ENCODE data around the gene UBL7. TPM values are rescaled to one million over a fixed set of nuclear protein-coding genes. Genes with fewer than 3 reads are reported as not detected.
A peak's percentile ranks its signal among the peaks of the same experiment; 100 is the strongest.

UBL7 gene
- total RNA-seq, 2 experiments from 2014 or later, result 55.3 to 63.2 TPM

DNA sequence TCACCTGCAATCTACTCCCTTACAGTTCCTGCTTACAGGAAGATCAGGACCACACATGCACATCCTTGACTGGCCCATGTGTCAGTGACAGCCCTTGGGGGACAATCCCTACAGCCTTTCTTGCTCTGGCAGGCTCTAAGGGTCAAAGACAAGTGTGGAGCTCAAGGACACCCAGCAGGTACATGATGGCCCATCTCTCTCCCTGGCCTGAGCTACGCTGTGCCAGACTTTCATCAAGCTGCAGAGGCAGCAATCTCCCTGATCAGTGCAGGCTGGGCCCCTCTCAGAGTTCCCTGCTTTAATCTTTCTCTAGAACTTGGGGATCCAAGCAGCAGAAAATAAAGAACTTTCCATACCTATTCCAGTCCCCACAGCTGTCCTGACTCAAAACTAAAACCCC, 29.8 kb downstream of the UBL7 start:
- POLR2A ChIA-PET, result interaction anchor here (0.7 to 8.7 kb wide), 6 partner anchors 10 to 167 kb away, joined by 3 to 102 read pairs (median 6); no protein-coding TSS in a partner anchor
- DNase-seq (no peak), ATAC-seq (ENCODE audit: low read depth) (no peak)
- Mint-ChIP-seq H3K4me3 (peak overlapping the region; percentile 87), H3K4me1 (peaks cover 66% of the 10 kb centered on the region), H3K27ac (peak overlapping the region; percentile 31), H3K9me3 (no peaks in the 10 kb centered on the region), H3K36me3 (peaks cover 10% of the 10 kb centered on the region), H3K27me3 (no peaks in the 10 kb centered on the region)

- DNase-seq (no peak), ATAC-seq (ENCODE audit: low read depth) (no peak)
- Mint-ChIP-seq H3K4me3 (peak overlapping the region; percentile 87), H3K27ac (peak overlapping the region; percentile 79), H3K36me3 (peaks cover 10% of the 10 kb centered on the region), H3K9me3 (no peaks in the 10 kb centered on the region), H3K27me3 (no peaks in the 10 kb centered on the region), H3K4me1 (peaks cover 64% of the 10 kb centered on the region)
- POLR2A ChIA-PET, result interaction anchor here (0.7 to 8.7 kb wide), 3 partner anchors 29 to 168 kb away, joined by 3 to 102 read pairs (median 67); no protein-coding TSS in a partner anchor
Measured at GRCh38 chr15:74430510-74430951, 30.4 kb downstream of the UBL7 start.

GRCh38 chr15:74429781-74430400, 31.1 kb downstream of the UBL7 start:
- peak overlapping the region; percentile 79 for H3K27ac Mint-ChIP-seq
- no peaks in the 10 kb centered on the region for H3K9me3 Mint-ChIP-seq
- H3K4me3 Mint-ChIP-seq, result peak overlapping the region; percentile 24
- peaks cover 10% of the 10 kb centered on the region for H3K36me3 Mint-ChIP-seq
- H3K4me1 Mint-ChIP-seq, result peaks cover 59% of the 10 kb centered on the region
- POLR2A ChIA-PET, result interaction anchor here (0.8 to 8.7 kb wide), 3 partner anchors 16 to 46 kb away, joined by 3 to 102 read pairs (median 67); no protein-coding TSS in a partner anchor
- H3K27me3 Mint-ChIP-seq, result no peaks in the 10 kb centered on the region
- ATAC-seq (ENCODE audit: low read depth) (no peak), DNase-seq (no peak)

- ATAC-seq (ENCODE audit: low read depth), result no peak
- H3K4me1 Mint-ChIP-seq, result peaks cover 52% of the 10 kb centered on the region
- POLR2A ChIA-PET, result interaction anchor here (0.8 to 8.7 kb wide), 5 partner anchors 15 to 45 kb away, joined by 3 to 102 read pairs (median 6); no protein-coding TSS in a partner anchor
- H3K9me3 Mint-ChIP-seq, result no peaks in the 10 kb centered on the region
- DNase-seq, result no peak
- H3K27me3 Mint-ChIP-seq, result no peaks in the 10 kb centered on the region
- peak overlapping the region; percentile 24 for H3K4me3 Mint-ChIP-seq
- H3K27ac Mint-ChIP-seq, result peak overlapping the region; percentile 89
- peaks cover 10% of the 10 kb centered on the region for H3K36me3 Mint-ChIP-seq
Measured at GRCh38 chr15:74428970-74429780, 31.8 kb downstream of the UBL7 start.

DNA sequence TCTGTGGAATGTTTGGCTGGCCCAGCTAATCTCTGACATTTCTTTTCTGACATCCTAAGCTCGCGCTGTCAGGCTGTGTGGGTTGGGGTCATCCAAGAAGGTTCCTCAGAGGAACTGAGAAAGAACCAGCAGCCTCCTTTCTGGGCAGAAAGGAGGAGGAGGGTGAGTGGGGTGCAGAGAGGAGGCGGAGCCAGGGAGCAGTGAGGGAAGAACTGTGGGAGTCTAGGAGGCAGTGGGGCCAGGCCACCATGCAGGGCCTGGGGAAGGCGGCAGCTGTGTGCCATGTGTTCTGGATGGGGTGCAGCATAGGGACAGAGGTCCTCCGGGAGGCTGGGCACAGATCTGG, 32.5 kb downstream of the UBL7 start:
- DNase-seq (no peak), ATAC-seq (ENCODE audit: low read depth) (no peak)
- Mint-ChIP-seq H3K4me1 (peaks cover 51% of the 10 kb centered on the region), H3K9me3 (no peaks in the 10 kb centered on the region), H3K27ac (peak overlapping the region; percentile 89), H3K4me3 (no peak overlapping the region), H3K27me3 (no peaks in the 10 kb centered on the region), H3K36me3 (peaks cover 10% of the 10 kb centered on the region)
- POLR2A ChIA-PET, result interaction anchor here (0.9 to 8.7 kb wide), 3 partner anchors 19 to 43 kb away, joined by 3 to 102 read pairs (median 6); no protein-coding TSS in a partner anchor

DNA sequence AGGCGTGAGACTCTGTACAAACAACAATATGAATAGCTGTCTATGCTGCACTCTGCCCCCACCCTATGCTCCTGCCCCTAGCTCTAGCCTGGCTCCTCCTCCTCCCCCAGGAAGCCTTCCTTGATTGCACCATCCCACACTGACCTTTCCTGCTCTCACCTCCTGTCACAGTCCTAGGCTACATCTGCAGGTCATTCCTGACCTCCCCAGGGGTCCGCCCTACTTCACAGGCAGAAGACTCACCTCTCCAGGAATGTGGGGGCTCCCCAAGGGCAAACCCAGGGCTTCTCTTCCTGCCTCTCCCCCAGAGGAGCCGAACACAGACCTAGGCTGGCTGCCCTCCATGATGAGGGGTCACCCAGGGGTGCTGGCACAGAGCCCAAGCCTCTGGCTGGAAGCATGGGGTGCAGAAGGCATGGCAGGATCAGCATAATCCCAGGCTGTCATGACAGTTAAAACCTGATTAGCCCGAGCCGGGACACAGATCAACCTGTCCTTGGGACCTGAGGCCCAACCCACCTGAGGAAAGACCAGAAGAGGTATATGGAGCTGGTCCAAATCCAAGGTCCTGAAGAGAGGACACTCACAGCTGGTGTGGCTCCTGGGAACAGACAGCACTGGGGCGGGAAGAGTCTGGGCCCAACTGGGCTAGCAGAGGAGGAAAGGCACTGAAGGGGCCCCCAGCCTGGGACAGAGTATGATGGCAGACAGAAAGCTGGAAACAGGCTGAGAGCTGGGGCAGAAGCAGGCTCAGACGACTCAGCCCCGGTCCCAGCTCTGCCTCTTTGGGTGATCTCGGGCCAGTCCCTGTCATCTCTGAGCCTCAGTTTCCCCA, 33.1 kb downstream of the UBL7 start:
- no peak for DNase-seq
- Mint-ChIP-seq H3K27me3 (no peaks in the 10 kb centered on the region), H3K4me3 (no peak overlapping the region), H3K36me3 (peaks cover 10% of the 10 kb centered on the region), H3K27ac (peak overlapping the region; percentile 77), H3K9me3 (no peaks in the 10 kb centered on the region), H3K4me1 (peaks cover 51% of the 10 kb centered on the region)
- no peak for ATAC-seq (ENCODE audit: low read depth)
- POLR2A ChIA-PET, result interaction anchor here (0.9 to 8.7 kb wide), 3 partner anchors 18 to 43 kb away, joined by 3 to 102 read pairs (median 6); no protein-coding TSS in a partner anchor

DNA sequence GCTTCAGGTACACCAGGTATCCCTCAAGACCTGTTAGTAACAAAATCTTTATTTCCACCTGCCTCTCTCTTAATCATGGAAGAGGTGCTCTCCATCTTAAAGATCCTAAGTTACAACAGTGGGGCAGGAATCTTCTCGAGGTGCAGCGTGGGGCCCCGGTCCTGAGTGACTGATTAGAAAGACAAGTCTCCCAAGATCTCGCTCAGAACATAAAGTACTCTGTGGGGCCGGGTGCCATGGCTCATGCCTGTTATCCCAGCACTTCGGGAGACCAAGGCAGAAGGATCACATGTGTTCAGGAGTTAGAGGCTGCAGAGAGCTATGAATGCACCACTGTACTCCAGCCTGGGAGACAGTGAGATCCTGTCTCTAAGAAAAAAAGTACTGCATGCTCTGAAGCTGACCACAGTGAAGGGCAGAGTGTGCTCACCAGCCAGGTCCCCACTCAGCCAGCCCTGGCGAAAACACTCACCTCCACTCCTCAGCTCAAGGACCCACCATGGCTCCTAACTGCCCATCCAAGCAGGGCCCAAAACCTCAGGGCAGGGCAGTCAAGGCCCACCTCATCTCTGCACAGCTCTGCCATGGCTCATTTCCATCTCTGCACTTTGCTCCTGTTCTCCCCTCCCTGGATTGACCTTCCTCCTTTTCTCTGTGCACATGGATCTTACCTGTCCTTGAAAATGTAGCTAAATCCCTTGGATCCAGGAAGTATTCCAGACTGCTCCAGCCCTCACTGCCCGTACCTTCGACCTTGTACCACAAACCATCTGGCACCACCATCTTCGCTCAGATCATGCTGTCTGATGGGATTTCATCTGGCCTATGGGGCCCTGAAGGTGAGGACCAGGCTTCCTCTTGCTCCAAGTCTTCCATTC, 34.3 kb downstream of the UBL7 start:
- Mint-ChIP-seq H3K36me3 (peaks cover 10% of the 10 kb centered on the region), H3K9me3 (no peaks in the 10 kb centered on the region), H3K27ac (peak overlapping the region; percentile 70), H3K4me3 (no peak overlapping the region), H3K4me1 (peaks cover 44% of the 10 kb centered on the region), H3K27me3 (no peaks in the 10 kb centered on the region)
- DNase-seq (no peak), ATAC-seq (ENCODE audit: low read depth) (no peak)
- POLR2A ChIA-PET, result interaction anchor here (0.9 to 2.0 kb wide), 2 partner anchors 26 to 42 kb away, joined by 3 to 6 read pairs; no protein-coding TSS in a partner anchor

DNA sequence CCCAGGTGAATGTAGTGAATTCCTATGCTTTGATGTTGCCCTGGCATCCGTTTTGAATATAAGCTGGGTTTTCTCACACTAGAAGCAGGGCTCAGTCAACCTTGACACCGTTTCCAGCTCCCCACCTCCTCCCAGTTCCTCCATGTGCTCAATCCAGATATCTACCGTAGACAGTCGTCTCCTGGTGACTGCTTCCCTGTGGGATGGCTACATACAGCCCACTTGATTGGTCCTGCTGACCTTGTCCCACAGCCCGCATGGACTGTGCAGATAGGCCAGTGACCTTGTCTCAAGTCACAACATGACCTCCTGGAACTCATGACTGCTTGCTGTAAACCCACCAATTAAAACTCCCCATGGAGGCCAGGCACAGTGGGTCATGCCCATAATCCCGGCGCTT, 35.3 kb downstream of the UBL7 start:
- peak overlapping the region; percentile 23 for H3K27ac Mint-ChIP-seq
- ATAC-seq (ENCODE audit: low read depth) (no peak), DNase-seq (no peak)
- H3K36me3 Mint-ChIP-seq, result peaks cover 10% of the 10 kb centered on the region
- no peaks in the 10 kb centered on the region for H3K27me3 Mint-ChIP-seq
- H3K4me3 Mint-ChIP-seq, result no peak overlapping the region
- no peaks in the 10 kb centered on the region for H3K9me3 Mint-ChIP-seq
- H3K4me1 Mint-ChIP-seq, result peaks cover 38% of the 10 kb centered on the region
- POLR2A ChIA-PET, result no interaction called here

- Mint-ChIP-seq H3K27ac (no peak overlapping the region), H3K4me1 (peaks cover 38% of the 10 kb centered on the region), H3K9me3 (no peaks in the 10 kb centered on the region), H3K27me3 (no peaks in the 10 kb centered on the region), H3K36me3 (peaks cover 10% of the 10 kb centered on the region), H3K4me3 (no peak overlapping the region)
- no peak for ATAC-seq (ENCODE audit: low read depth)
- no peak for DNase-seq
- POLR2A ChIA-PET, result no interaction called here
Measured at GRCh38 chr15:74424901-74425528, 35.9 kb downstream of the UBL7 start.

- ATAC-seq (ENCODE audit: low read depth) (no peak), DNase-seq (no peak)
- POLR2A ChIA-PET, result interaction anchor here (0.7 to 1.1 kb wide), 2 partner anchors 21 to 23 kb away, joined by 3 to 5 read pairs; no protein-coding TSS in a partner anchor
- Mint-ChIP-seq H3K4me1 (peaks cover 40% of the 10 kb centered on the region), H3K4me3 (no peak overlapping the region), H3K9me3 (no peaks in the 10 kb centered on the region), H3K27ac (peak overlapping the region; percentile 27), H3K36me3 (peaks cover 6% of the 10 kb centered on the region), H3K27me3 (no peaks in the 10 kb centered on the region)
Measured at GRCh38 chr15:74423431-74424257, 37.3 kb downstream of the UBL7 start.

DNA sequence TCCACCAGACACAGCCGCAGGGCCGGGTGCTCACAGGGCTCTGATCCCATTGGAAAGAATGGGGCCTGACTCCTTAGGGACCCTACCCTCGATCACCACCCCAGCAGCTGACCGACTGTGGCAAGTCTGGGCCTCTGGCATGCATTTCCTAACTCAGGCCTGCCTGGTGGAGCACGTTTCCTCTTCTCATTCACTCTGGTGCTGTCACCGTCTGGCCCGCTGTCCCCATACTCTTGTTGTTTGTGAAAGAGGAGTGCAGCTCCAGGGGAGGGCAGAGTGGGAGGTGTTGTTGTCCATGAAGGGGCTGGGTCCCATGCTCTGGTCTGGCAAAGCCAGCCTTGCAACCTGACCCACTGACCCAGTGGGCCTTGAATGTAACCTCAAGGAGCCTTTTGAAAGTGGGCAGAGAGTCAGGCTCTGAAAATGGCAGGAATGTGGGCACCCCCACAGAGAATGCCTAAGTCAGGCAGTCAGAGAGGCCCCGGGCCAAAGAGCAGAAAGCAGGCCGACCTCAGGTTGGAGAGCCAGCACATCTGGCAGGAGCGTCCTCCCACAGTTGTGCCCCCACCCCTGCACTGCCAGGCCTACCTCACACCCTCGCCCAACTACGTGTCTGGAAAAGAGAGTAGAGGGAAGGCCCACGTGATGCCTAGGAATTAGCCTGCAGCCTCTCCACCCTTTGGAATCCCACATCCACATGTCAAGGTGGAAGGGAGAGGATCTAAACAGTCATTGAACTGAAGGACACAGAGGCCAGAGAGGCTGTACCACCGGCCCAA, 38.1 kb downstream of the UBL7 start:
- peak overlapping the region; percentile 81 for H3K27ac Mint-ChIP-seq
- peaks cover 34% of the 10 kb centered on the region for H3K4me1 Mint-ChIP-seq
- no peaks in the 10 kb centered on the region for H3K27me3 Mint-ChIP-seq
- no peak for ATAC-seq (ENCODE audit: low read depth)
- no peak overlapping the region for H3K4me3 Mint-ChIP-seq
- POLR2A ChIA-PET, result no interaction called here
- H3K9me3 Mint-ChIP-seq, result no peaks in the 10 kb centered on the region
- peaks cover 4% of the 10 kb centered on the region for H3K36me3 Mint-ChIP-seq
- no peak for DNase-seq
